H9 (cell line): ENCODE measurements around the gene MPHOSPH10. TPM values are rescaled to one million over a fixed set of nuclear protein-coding genes. Genes with fewer than 3 reads are reported as not detected.

Source experiments
- DNase-seq: peaks from one replicate; pipeline ENCODE4 v3.0.0-alpha.2; 2017
- H2AFZ ChIP-seq: one replicate; pipeline ENCODE4 v1.6.1; 2013; ENCODE audit warnings: mild to moderate bottlenecking, low read length, control low read depth, moderate library complexity
- H2AK5ac ChIP-seq: 2 replicates; pipeline ENCODE4 v1.6.1; 2013; ENCODE audit warnings: low read length, control low read depth, mixed read lengths; ENCODE audit not compliant: insufficient read length
- H2BK120ac ChIP-seq: one replicate; pipeline ENCODE4 v1.6.1; 2013; ENCODE audit warnings: low read depth, mild to moderate bottlenecking, low read length, control low read depth, inconsistent platforms; ENCODE audit not compliant: poor library complexity, severe bottlenecking
- H2BK12ac ChIP-seq: 2 replicates; pipeline ENCODE4 v1.6.1; 2013; ENCODE audit warnings: low read length, control low read depth, mixed read lengths, low read depth; ENCODE audit not compliant: insufficient read length
- H2BK15ac ChIP-seq: 2 replicates; pipeline ENCODE4 v1.6.1; 2013; ENCODE audit warnings: low read depth, low read length, control low read depth
- H2BK20ac ChIP-seq: one replicate; pipeline ENCODE4 v1.6.1; 2013; ENCODE audit warnings: low read depth, mild to moderate bottlenecking, low read length, control low read depth, inconsistent platforms; ENCODE audit not compliant: poor library complexity, severe bottlenecking
- H2BK5ac ChIP-seq: 2 replicates; pipeline ENCODE4 v1.6.1; 2013; ENCODE audit warnings: low read length, control low read depth, mixed read lengths; ENCODE audit not compliant: insufficient read length
- H3K14ac ChIP-seq: 2 replicates; pipeline ENCODE4 v1.6.1; 2013; ENCODE audit warnings: low read length, control low read depth; ENCODE audit not compliant: insufficient read depth
- H3K18ac ChIP-seq: 2 replicates; pipeline ENCODE4 v1.6.1; 2013; ENCODE audit warnings: low read depth, mild to moderate bottlenecking, mixed read lengths, low read length, control low read depth; ENCODE audit not compliant: insufficient read length
- H3K23ac ChIP-seq: 2 replicates; pipeline ENCODE4 v1.6.1; 2013; ENCODE audit warnings: low read length, control low read depth, mixed read lengths, low read depth; ENCODE audit not compliant: insufficient read length
- H3K23me2 ChIP-seq: 2 replicates; pipeline ENCODE4 v1.6.1; 2013; ENCODE audit warnings: low read depth, mild to moderate bottlenecking, mixed read lengths, low read length, control low read depth; ENCODE audit not compliant: insufficient read length, poor library complexity, severe bottlenecking
- H3K27ac ChIP-seq: 2 replicates; pipeline ENCODE4 v1.5.1; 2013; ENCODE audit warnings: low read length, control low read depth, mixed read lengths, low read depth; ENCODE audit not compliant: insufficient read length
- H3K27me3 ChIP-seq: 2 replicates; pipeline ENCODE4 v1.6.1; 2013; ENCODE audit warnings: low read length, control low read depth, inconsistent platforms; ENCODE audit not compliant: insufficient read depth
- H3K4ac ChIP-seq: 2 replicates; pipeline ENCODE4 v1.6.1; 2013; ENCODE audit warnings: low read depth, mild to moderate bottlenecking, control low read depth, inconsistent platforms, low read length, moderate library complexity
- H3K4me1 ChIP-seq: 2 replicates; pipeline ENCODE4 v1.6.1; 2013; ENCODE audit warnings: low read length, control low read depth, inconsistent platforms; ENCODE audit not compliant: insufficient read depth
- H3K4me2 ChIP-seq: 2 replicates; pipeline ENCODE4 v1.6.1; 2013; ENCODE audit warnings: low read length, control low read depth, mixed read lengths; ENCODE audit not compliant: insufficient read length, insufficient read depth
- H3K56ac ChIP-seq: 2 replicates; pipeline ENCODE4 v1.6.1; 2013; ENCODE audit warnings: low read depth, mild to moderate bottlenecking, mixed read lengths, low read length, control low read depth; ENCODE audit not compliant: insufficient read length
- H3K79me1 ChIP-seq: 2 replicates; pipeline ENCODE4 v1.6.1; 2013; ENCODE audit warnings: low read depth, mild to moderate bottlenecking, moderate library complexity, low read length, control low read depth, inconsistent platforms; ENCODE audit not compliant: insufficient read depth, poor library complexity, severe bottlenecking
- H3K79me2 ChIP-seq: 2 replicates; pipeline ENCODE4 v1.6.1; 2013; ENCODE audit warnings: low read length, control low read depth, inconsistent platforms; ENCODE audit not compliant: insufficient read depth
- H3K9ac ChIP-seq: 2 replicates; pipeline ENCODE4 v1.6.1; 2013; ENCODE audit warnings: low read length, control low read depth, mixed read lengths; ENCODE audit not compliant: insufficient read length; ENCODE audit errors: extremely low read depth
- H3K9me3 ChIP-seq: one replicate; pipeline ENCODE4 v1.6.1; 2013; ENCODE audit warnings: low read depth, low read length, inconsistent platforms; ENCODE audit not compliant: control insufficient read depth
- H3T11ph ChIP-seq: one replicate; pipeline ENCODE4 v1.6.1; 2013; ENCODE audit warnings: mild to moderate bottlenecking, low read length, control low read depth, inconsistent platforms
- H4K20me1 ChIP-seq: one replicate; pipeline ENCODE4 v1.6.1; 2013; ENCODE audit not compliant: control insufficient read depth, insufficient read length, insufficient read depth
- H4K5ac ChIP-seq: 2 replicates; pipeline ENCODE4 v1.6.1; 2013; ENCODE audit warnings: low read depth, mild to moderate bottlenecking, mixed read lengths, low read length, control low read depth; ENCODE audit not compliant: insufficient read length
- H4K8ac ChIP-seq: replicated peaks from 2 replicates; pipeline ENCODE4 v1.6.1; 2013; ENCODE audit warnings: low read length, control low read depth, mixed read lengths, low read depth; ENCODE audit not compliant: insufficient read length
- H4K91ac ChIP-seq: 2 replicates; pipeline ENCODE4 v1.6.1; 2013; ENCODE audit warnings: low read depth, mild to moderate bottlenecking, moderate library complexity, mixed read lengths, low read length, control low read depth; ENCODE audit not compliant: insufficient read length
- H3K27ac Mint-ChIP-seq, 3 experiments: 2 replicates in 2 of 3; 3 replicates in 1 of 3; pipeline ENCODE4 v1.8.0; 2020 to 2021; ENCODE audit warnings: mixed read lengths in 3 of 3, mild to moderate bottlenecking in 1 of 3, moderate library complexity in 1 of 3
- H3K27me3 Mint-ChIP-seq: 2 replicates; pipeline ENCODE4 v1.8.0; 2021; ENCODE audit warnings: low read depth, mild to moderate bottlenecking, moderate library complexity, mixed read lengths
- H3K36me3 Mint-ChIP-seq, 3 experiments: 2 replicates in 2 of 3; 3 replicates in 1 of 3; pipeline ENCODE4 v1.8.0; 2020 to 2021; ENCODE audit warnings: low read depth in 3 of 3, mixed read lengths in 3 of 3; ENCODE audit not compliant: insufficient read depth in 1 of 3
- H3K4me1 Mint-ChIP-seq, 2 experiments: 2 replicates each; pipeline ENCODE4 v1.8.0; 2020; ENCODE audit warnings: mixed read lengths in 2 of 2
- H3K4me3 Mint-ChIP-seq, 2 experiments: 2 replicates in 1 of 2; 3 replicates in 1 of 2; pipeline ENCODE4 v1.8.0; 2020 to 2021; ENCODE audit warnings: mild to moderate bottlenecking in 2 of 2, mixed read lengths in 2 of 2, moderate library complexity in 1 of 2
- H3K9me3 Mint-ChIP-seq, 2 experiments: 2 replicates in 1 of 2; 3 replicates in 1 of 2; pipeline ENCODE4 v1.8.0; 2020; ENCODE audit warnings: mild to moderate bottlenecking in 2 of 2, mixed read lengths in 2 of 2, moderate library complexity in 1 of 2
- CTCF ChIP-seq: fragments of 200-600 bp; sonication (generic); conservative IDR thresholded peaks from 3 replicates; pipeline ENCODE4 v1.8.0; 2021; ENCODE audit warnings: antibody characterized with exemption, mild to moderate bottlenecking
- WGBS: extraction: QIAGEN DNeasy Blood & Tissue Kit; methylation state at CpG from one replicate; pipeline ENCODE4 v1.1.7; 2013; ENCODE audit warnings: missing lambda C conversion rate, low lambda C conversion rate, mixed read lengths; ENCODE audit not compliant: insufficient read length; ENCODE audit errors: extremely low coverage; 5-methylcytosine and 5-hydroxymethylcytosine counted together
- total RNA-seq: library from RNA; stranded (reverse); gene quantifications from 2 replicates; pipeline ENCODE4 v1.2.1, GENCODE V29; 2021

The MPHOSPH10 gene
- total RNA-seq, 1 experiment from 2014 or later = 42.1 TPM

GRCh38 chr2:71108091-71108490 lies 22.3 kb upstream of the MPHOSPH10 start:
- no peak overlapping the region for H3K23ac ChIP-seq
- no peak overlapping the region for H2AK5ac ChIP-seq
- no peak overlapping the region for H2BK20ac ChIP-seq
- H3K4me2 ChIP-seq = no peak overlapping the region
- H3K27ac ChIP-seq = no peak overlapping the region
- no peaks in the 10 kb centered on the region for H3K9me3 ChIP-seq
- H3K27me3 ChIP-seq = no peaks in the 10 kb centered on the region
- no peak overlapping the region for H3K4ac ChIP-seq
- no peaks in the 10 kb centered on the region for H3K79me2 ChIP-seq
- H3K23me2 ChIP-seq = no peaks in the 10 kb centered on the region
- H2AFZ ChIP-seq = no peak overlapping the region
- DNase-seq = no peak
- H3K4me1 ChIP-seq = peaks cover 5% of the 10 kb centered on the region; the same call in 1 of the 2 replicates
- H2BK12ac ChIP-seq = no peak overlapping the region
- Mint-ChIP-seq H3K27ac (no peak overlapping the region), H3K36me3 (peaks cover 1 to 7% (median 4%) of the 10 kb centered on the region in 3 experiments; a peak in 4 of 7 replicates), H3K4me3 (no peak overlapping the region), H3K4me1 (peaks cover 13% of the 10 kb centered on the region in 2 experiments), H3K27me3 (peaks cover 2% of the 10 kb centered on the region; the same call in 1 of the 2 replicates), H3K9me3 (peaks cover 0 to 5% of the 10 kb centered on the region in 2 experiments; a peak in 2 of 5 replicates)
- H3K9ac ChIP-seq = no peak overlapping the region
- H4K20me1 ChIP-seq = no peaks in the 10 kb centered on the region
- TF ChIP-seq CTCF = no peak
- no peaks in the 10 kb centered on the region for H3K79me1 ChIP-seq
- no peak overlapping the region for H2BK15ac ChIP-seq
- no CpG with 5 or more reads among the region's 2 CpGs for WGBS
- H4K5ac ChIP-seq = no peak overlapping the region
- no peak overlapping the region for H3K14ac ChIP-seq
- no peak overlapping the region for H3T11ph ChIP-seq
- no peak overlapping the region for H3K56ac ChIP-seq
- H2BK5ac ChIP-seq = no peak overlapping the region
- no peak overlapping the region for H4K91ac ChIP-seq
- H4K8ac ChIP-seq = no peak overlapping the region
- H2BK120ac ChIP-seq = no peak overlapping the region
- H3K18ac ChIP-seq = no peak overlapping the region
